H9 (cell line): ENCODE measurements around the gene FAM78A. TPM values are rescaled to one million over a fixed set of nuclear protein-coding genes. Genes with fewer than 3 reads are reported as not detected.

Experiments used
- DNase-seq: peaks from one replicate; pipeline ENCODE4 v3.0.0-alpha.2; 2017
- H2AFZ ChIP-seq: one replicate; pipeline ENCODE4 v1.6.1; 2013; ENCODE audit warnings: mild to moderate bottlenecking, low read length, control low read depth, moderate library complexity
- H2AK5ac ChIP-seq: 2 replicates; pipeline ENCODE4 v1.6.1; 2013; ENCODE audit warnings: low read length, control low read depth, mixed read lengths; ENCODE audit not compliant: insufficient read length
- H2BK120ac ChIP-seq: one replicate; pipeline ENCODE4 v1.6.1; 2013; ENCODE audit warnings: low read depth, mild to moderate bottlenecking, low read length, control low read depth, inconsistent platforms; ENCODE audit not compliant: poor library complexity, severe bottlenecking
- H2BK12ac ChIP-seq: 2 replicates; pipeline ENCODE4 v1.6.1; 2013; ENCODE audit warnings: low read length, control low read depth, mixed read lengths, low read depth; ENCODE audit not compliant: insufficient read length
- H2BK15ac ChIP-seq: 2 replicates; pipeline ENCODE4 v1.6.1; 2013; ENCODE audit warnings: low read depth, low read length, control low read depth
- H2BK20ac ChIP-seq: one replicate; pipeline ENCODE4 v1.6.1; 2013; ENCODE audit warnings: low read depth, mild to moderate bottlenecking, low read length, control low read depth, inconsistent platforms; ENCODE audit not compliant: poor library complexity, severe bottlenecking
- H2BK5ac ChIP-seq: 2 replicates; pipeline ENCODE4 v1.6.1; 2013; ENCODE audit warnings: low read length, control low read depth, mixed read lengths; ENCODE audit not compliant: insufficient read length
- H3K14ac ChIP-seq: 2 replicates; pipeline ENCODE4 v1.6.1; 2013; ENCODE audit warnings: low read length, control low read depth; ENCODE audit not compliant: insufficient read depth
- H3K18ac ChIP-seq: 2 replicates; pipeline ENCODE4 v1.6.1; 2013; ENCODE audit warnings: low read depth, mild to moderate bottlenecking, mixed read lengths, low read length, control low read depth; ENCODE audit not compliant: insufficient read length
- H3K23ac ChIP-seq: 2 replicates; pipeline ENCODE4 v1.6.1; 2013; ENCODE audit warnings: low read length, control low read depth, mixed read lengths, low read depth; ENCODE audit not compliant: insufficient read length
- H3K23me2 ChIP-seq: 2 replicates; pipeline ENCODE4 v1.6.1; 2013; ENCODE audit warnings: low read depth, mild to moderate bottlenecking, mixed read lengths, low read length, control low read depth; ENCODE audit not compliant: insufficient read length, poor library complexity, severe bottlenecking
- H3K27ac ChIP-seq: 2 replicates; pipeline ENCODE4 v1.5.1; 2013; ENCODE audit warnings: low read length, control low read depth, mixed read lengths, low read depth; ENCODE audit not compliant: insufficient read length
- H3K27me3 ChIP-seq: 2 replicates; pipeline ENCODE4 v1.6.1; 2013; ENCODE audit warnings: low read length, control low read depth, inconsistent platforms; ENCODE audit not compliant: insufficient read depth
- H3K4ac ChIP-seq: 2 replicates; pipeline ENCODE4 v1.6.1; 2013; ENCODE audit warnings: low read depth, mild to moderate bottlenecking, control low read depth, inconsistent platforms, low read length, moderate library complexity
- H3K4me1 ChIP-seq: 2 replicates; pipeline ENCODE4 v1.6.1; 2013; ENCODE audit warnings: low read length, control low read depth, inconsistent platforms; ENCODE audit not compliant: insufficient read depth
- H3K4me2 ChIP-seq: 2 replicates; pipeline ENCODE4 v1.6.1; 2013; ENCODE audit warnings: low read length, control low read depth, mixed read lengths; ENCODE audit not compliant: insufficient read length, insufficient read depth
- H3K56ac ChIP-seq: 2 replicates; pipeline ENCODE4 v1.6.1; 2013; ENCODE audit warnings: low read depth, mild to moderate bottlenecking, mixed read lengths, low read length, control low read depth; ENCODE audit not compliant: insufficient read length
- H3K79me1 ChIP-seq: 2 replicates; pipeline ENCODE4 v1.6.1; 2013; ENCODE audit warnings: low read depth, mild to moderate bottlenecking, moderate library complexity, low read length, control low read depth, inconsistent platforms; ENCODE audit not compliant: insufficient read depth, poor library complexity, severe bottlenecking
- H3K79me2 ChIP-seq: 2 replicates; pipeline ENCODE4 v1.6.1; 2013; ENCODE audit warnings: low read length, control low read depth, inconsistent platforms; ENCODE audit not compliant: insufficient read depth
- H3K9ac ChIP-seq: 2 replicates; pipeline ENCODE4 v1.6.1; 2013; ENCODE audit warnings: low read length, control low read depth, mixed read lengths; ENCODE audit not compliant: insufficient read length; ENCODE audit errors: extremely low read depth
- H3K9me3 ChIP-seq: one replicate; pipeline ENCODE4 v1.6.1; 2013; ENCODE audit warnings: low read depth, low read length, inconsistent platforms; ENCODE audit not compliant: control insufficient read depth
- H3T11ph ChIP-seq: one replicate; pipeline ENCODE4 v1.6.1; 2013; ENCODE audit warnings: mild to moderate bottlenecking, low read length, control low read depth, inconsistent platforms
- H4K20me1 ChIP-seq: one replicate; pipeline ENCODE4 v1.6.1; 2013; ENCODE audit not compliant: control insufficient read depth, insufficient read length, insufficient read depth
- H4K5ac ChIP-seq: 2 replicates; pipeline ENCODE4 v1.6.1; 2013; ENCODE audit warnings: low read depth, mild to moderate bottlenecking, mixed read lengths, low read length, control low read depth; ENCODE audit not compliant: insufficient read length
- H4K8ac ChIP-seq: replicated peaks from 2 replicates; pipeline ENCODE4 v1.6.1; 2013; ENCODE audit warnings: low read length, control low read depth, mixed read lengths, low read depth; ENCODE audit not compliant: insufficient read length
- H4K91ac ChIP-seq: 2 replicates; pipeline ENCODE4 v1.6.1; 2013; ENCODE audit warnings: low read depth, mild to moderate bottlenecking, moderate library complexity, mixed read lengths, low read length, control low read depth; ENCODE audit not compliant: insufficient read length
- H3K27ac Mint-ChIP-seq, 3 experiments: 2 replicates in 2 of 3; 3 replicates in 1 of 3; pipeline ENCODE4 v1.8.0; 2020 to 2021; ENCODE audit warnings: mixed read lengths in 3 of 3, mild to moderate bottlenecking in 1 of 3, moderate library complexity in 1 of 3
- H3K27me3 Mint-ChIP-seq: 2 replicates; pipeline ENCODE4 v1.8.0; 2021; ENCODE audit warnings: low read depth, mild to moderate bottlenecking, moderate library complexity, mixed read lengths
- H3K36me3 Mint-ChIP-seq, 3 experiments: 2 replicates in 2 of 3; 3 replicates in 1 of 3; pipeline ENCODE4 v1.8.0; 2020 to 2021; ENCODE audit warnings: low read depth in 3 of 3, mixed read lengths in 3 of 3; ENCODE audit not compliant: insufficient read depth in 1 of 3
- H3K4me1 Mint-ChIP-seq, 2 experiments: 2 replicates each; pipeline ENCODE4 v1.8.0; 2020; ENCODE audit warnings: mixed read lengths in 2 of 2
- H3K4me3 Mint-ChIP-seq, 2 experiments: 2 replicates in 1 of 2; 3 replicates in 1 of 2; pipeline ENCODE4 v1.8.0; 2020 to 2021; ENCODE audit warnings: mild to moderate bottlenecking in 2 of 2, mixed read lengths in 2 of 2, moderate library complexity in 1 of 2
- H3K9me3 Mint-ChIP-seq, 2 experiments: 2 replicates in 1 of 2; 3 replicates in 1 of 2; pipeline ENCODE4 v1.8.0; 2020; ENCODE audit warnings: mild to moderate bottlenecking in 2 of 2, mixed read lengths in 2 of 2, moderate library complexity in 1 of 2
- WGBS: extraction: QIAGEN DNeasy Blood & Tissue Kit; methylation state at CpG from one replicate; pipeline ENCODE4 v1.1.7; 2013; ENCODE audit warnings: missing lambda C conversion rate, low lambda C conversion rate, mixed read lengths; ENCODE audit not compliant: insufficient read length; ENCODE audit errors: extremely low coverage; 5-methylcytosine and 5-hydroxymethylcytosine counted together
- total RNA-seq: library from RNA; stranded (reverse); gene quantifications from 2 replicates; pipeline ENCODE4 v1.2.1, GENCODE V29; 2021
- TF ChIP-seq, protein P1 (sequence below): fragments of 200-600 bp; sonication (generic); conservative IDR thresholded peaks from 3 replicates; pipeline ENCODE4 v1.8.0; 2021; ENCODE audit warnings: antibody characterized with exemption, mild to moderate bottlenecking

The FAM78A gene
- total RNA-seq, 1 experiment from 2014 or later: 1.9 TPM

DNA sequence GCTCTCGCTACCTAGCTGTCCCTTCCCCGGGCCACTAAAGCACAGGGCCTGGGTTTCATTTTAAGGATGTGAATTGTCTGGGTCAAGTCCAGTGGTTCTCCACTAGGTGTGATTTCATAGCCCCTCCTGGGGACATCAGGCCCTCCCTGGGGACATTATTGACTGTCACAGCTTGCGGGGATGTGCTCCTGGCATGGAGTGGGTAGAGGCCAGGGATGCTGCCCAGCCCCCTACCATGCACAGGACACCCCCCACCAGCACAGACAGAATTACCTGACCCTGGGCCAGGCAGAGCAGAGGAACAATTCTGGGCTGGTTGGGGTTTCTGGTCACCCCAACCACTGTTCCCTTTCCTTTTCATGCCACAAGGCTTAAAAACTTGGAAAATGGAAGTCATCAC lies 4.1 kb downstream of the FAM78A start:
- Histone ChIP-seq H3K9ac (no peak overlapping the region), H3K4me2 (no peak overlapping the region), H3K27ac (no peak overlapping the region), H4K20me1 (no peaks in the 10 kb centered on the region), H3K79me2 (no peaks in the 10 kb centered on the region), H3K56ac (no peak overlapping the region), H3K4me1 (peaks cover 3% of the 10 kb centered on the region; the same call in 1 of the 2 replicates), H2BK5ac (no peak overlapping the region), H4K91ac (no peak overlapping the region), H2BK20ac (no peak overlapping the region), H3K14ac (no peak overlapping the region), H2AK5ac (no peak overlapping the region), H3K79me1 (no peaks in the 10 kb centered on the region), H3K23ac (no peak overlapping the region), H2BK120ac (no peak overlapping the region), H3K23me2 (no peaks in the 10 kb centered on the region), H2BK12ac (no peak overlapping the region), H3K4ac (no peak overlapping the region), H3T11ph (no peak overlapping the region), H3K18ac (no peak overlapping the region), H4K8ac (no peak overlapping the region), H4K5ac (no peak overlapping the region), H3K9me3 (no peaks in the 10 kb centered on the region), H2BK15ac (no peak overlapping the region), H3K27me3 (peaks cover 6% of the 10 kb centered on the region; the same call in 1 of the 2 replicates), H2AFZ (no peak overlapping the region)
- WGBS: no CpG with 5 or more reads among the region's 3 CpGs
- H3K9me3 Mint-ChIP-seq: no peaks in the 10 kb centered on the region
- H3K4me1 Mint-ChIP-seq: peaks cover 27 to 42% of the 10 kb centered on the region in 2 experiments
- H3K4me3 Mint-ChIP-seq: no peak overlapping the region
- no peak overlapping the region for H3K27ac Mint-ChIP-seq
- peaks cover 19% of the 10 kb centered on the region for H3K27me3 Mint-ChIP-seq
- H3K36me3 Mint-ChIP-seq: no peaks in the 10 kb centered on the region
- no peak for DNase-seq
- TF ChIP-seq, protein P1, sequence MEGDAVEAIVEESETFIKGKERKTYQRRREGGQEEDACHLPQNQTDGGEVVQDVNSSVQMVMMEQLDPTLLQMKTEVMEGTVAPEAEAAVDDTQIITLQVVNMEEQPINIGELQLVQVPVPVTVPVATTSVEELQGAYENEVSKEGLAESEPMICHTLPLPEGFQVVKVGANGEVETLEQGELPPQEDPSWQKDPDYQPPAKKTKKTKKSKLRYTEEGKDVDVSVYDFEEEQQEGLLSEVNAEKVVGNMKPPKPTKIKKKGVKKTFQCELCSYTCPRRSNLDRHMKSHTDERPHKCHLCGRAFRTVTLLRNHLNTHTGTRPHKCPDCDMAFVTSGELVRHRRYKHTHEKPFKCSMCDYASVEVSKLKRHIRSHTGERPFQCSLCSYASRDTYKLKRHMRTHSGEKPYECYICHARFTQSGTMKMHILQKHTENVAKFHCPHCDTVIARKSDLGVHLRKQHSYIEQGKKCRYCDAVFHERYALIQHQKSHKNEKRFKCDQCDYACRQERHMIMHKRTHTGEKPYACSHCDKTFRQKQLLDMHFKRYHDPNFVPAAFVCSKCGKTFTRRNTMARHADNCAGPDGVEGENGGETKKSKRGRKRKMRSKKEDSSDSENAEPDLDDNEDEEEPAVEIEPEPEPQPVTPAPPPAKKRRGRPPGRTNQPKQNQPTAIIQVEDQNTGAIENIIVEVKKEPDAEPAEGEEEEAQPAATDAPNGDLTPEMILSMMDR: no peak
